HepG2 (cell line): Measurements from ENCODE around the gene NAV2. TPM values are rescaled to one million over a fixed set of nuclear protein-coding genes. Genes with fewer than 3 reads are reported as not detected.
A peak's percentile ranks its signal among the peaks of the same experiment; 100 is the strongest.

Source experiments
- ATAC-seq: fragments of 200-7000 bp; cut with Tn5 transposase; 3 replicates; pipeline ENCODE4 v1.9.1; 2020; ENCODE audit warnings: mild to moderate bottlenecking, moderate library complexity
- BruUV-seq: library from RNA; stranded (reverse); fragments of 400-500 nt; replicated peaks from 2 replicates; lab custom pipeline; 2021; lab: Mats Ljungman, UMichigan
- CTCF ChIA-PET: fragments of 300-600 bp; formaldehyde crosslinking; extraction: SDS; loops from one replicate; lab custom pipeline; 2021; ENCODE audit warnings: low total read pairs, inconsistent platforms, low intra/inter-chr PET ratio; lab: Yijun Ruan, JAX
- POLR2A ChIA-PET: fragments of 350-600 bp; sonication (Branson Sonifier 250); formaldehyde crosslinking; loops from one replicate; lab custom pipeline; 2020; ENCODE audit warnings: antibody characterized with exemption, inconsistent platforms; lab: Yijun Ruan, JAX
- DNase-seq: peaks from one replicate; pipeline ENCODE4 v3.0.0-alpha.2; 2015; ENCODE audit warnings: low spot score
- FAIRE-seq: peaks from 3 replicates; lab custom pipeline; 2011; peaks lifted over from hg19 to GRCh38; lab: Jason Lieb, UNC
- H2AFZ ChIP-seq: one replicate; pipeline ENCODE4 v1.6.1; 2011; ENCODE audit warnings: low read length, inconsistent platforms
- H3K27ac ChIP-seq: fragments of 300-600 bp; 3 replicates; pipeline ENCODE4 v1.8.0; 2011; ENCODE audit warnings: mixed run types, mild to moderate bottlenecking, mixed read lengths, low read length, inconsistent platforms; ENCODE audit not compliant: insufficient read depth; ENCODE audit errors: extremely low read length
- H3K27me3 ChIP-seq, 2 experiments: fragments of 200-600 bp in 1 of 2; 2 replicates in 1 of 2; 3 replicates in 1 of 2; pipeline versions ENCODE4 v1.6.0 to v1.8.0; 2011; ENCODE audit warnings: low read length in 2 of 2, mild to moderate bottlenecking in 2 of 2, moderate library complexity in 2 of 2, inconsistent platforms in 1 of 2; ENCODE audit not compliant: insufficient read depth in 2 of 2, control insufficient read depth in 1 of 2
- H3K36me3 ChIP-seq, 2 experiments: fragments of 200-600 bp in 1 of 2; replicated peaks in 1 of 2; 2 replicates in 1 of 2; 3 replicates in 1 of 2; pipeline versions ENCODE4 v1.5.1 to v1.8.0; 2011; ENCODE audit warnings: low read length in 2 of 2, inconsistent platforms in 1 of 2; ENCODE audit not compliant: insufficient read depth in 2 of 2, control insufficient read depth in 1 of 2
- H3K4me1 ChIP-seq: 2 replicates; pipeline ENCODE4 v1.5.1; 2012; ENCODE audit warnings: low read length, inconsistent platforms; ENCODE audit not compliant: insufficient read depth
- H3K4me2 ChIP-seq: 2 replicates; pipeline ENCODE4 v1.6.0; 2011; ENCODE audit warnings: low read depth, low read length, inconsistent platforms
- H3K4me3 ChIP-seq, 3 experiments: fragments of 200-600 bp in 1 of 3; sonication (generic), shearing (Covaris generic) in 1 of 3; replicated peaks in 1 of 3; 2 replicates each; pipeline ENCODE4 v1.5.1; 2011 to 2016; ENCODE audit warnings: low read length in 3 of 3, inconsistent platforms in 2 of 3, low read depth in 2 of 3, mild to moderate bottlenecking in 2 of 3, control low read depth in 1 of 3, mixed read lengths in 1 of 3; ENCODE audit not compliant: insufficient read depth in 1 of 3
- H3K79me2 ChIP-seq: one replicate; pipeline ENCODE4 v1.6.1; 2011; ENCODE audit warnings: low read length, inconsistent platforms; ENCODE audit not compliant: insufficient read depth
- H3K9ac ChIP-seq: 2 replicates; pipeline ENCODE4 v1.6.0; 2011; ENCODE audit warnings: mild to moderate bottlenecking, low read depth, low read length, inconsistent platforms; ENCODE audit not compliant: insufficient read depth
- H3K9me3 ChIP-seq: 2 replicates; pipeline ENCODE4 v1.5.1; 2012; ENCODE audit warnings: mild to moderate bottlenecking, low read length
- H4K20me1 ChIP-seq: 2 replicates; pipeline ENCODE4 v1.6.0; 2011; ENCODE audit warnings: inconsistent platforms, mild to moderate bottlenecking, low read length, moderate library complexity; ENCODE audit not compliant: insufficient read depth
- GABPB1 ChIP-seq: IDR thresholded peaks from 2 replicates; pipeline ENCODE4 v1.6.1; 2016; ENCODE audit warnings: mild to moderate bottlenecking, missing genetic modification reagents, moderate library complexity, missing compliant biosample characterization
- NCOA2 ChIP-seq: sonication (generic); formaldehyde crosslinking; IDR thresholded peaks from 2 replicates; pipeline ENCODE4 v1.8.0; 2022; ENCODE audit warnings: inconsistent platforms
- ZNF546 ChIP-seq: sonication (generic); formaldehyde crosslinking; conservative IDR thresholded peaks from 2 replicates; pipeline ENCODE4 v1.8.1; 2023; ENCODE audit warnings: mild to moderate bottlenecking, missing genetic modification reagents
- whole genome bisulfite sequencing: methylation state at CpG from one replicate; pipeline ENCODE4 v1.1.6; 2017; ENCODE audit warnings: low lambda C conversion rate; 5-methylcytosine and 5-hydroxymethylcytosine counted together
- in situ Hi-C: cut with HindIII; loops from 2 replicates; pipeline ENCODE4 v1.10.0; 2017; ENCODE audit warnings: low pct_unique_long_range_greater_than_20kb; ENCODE audit not compliant: extremely low pct_ligation_motif_present
- intact Hi-C: fragments of 100-400 bp; cut with micrococcal nuclease; formaldehyde crosslinking; loops from one replicate; pipeline ENCODE4 v1.10.0; 2022; ENCODE audit not compliant: unreplicated experiment
- polyA plus RNA-seq, 8 experiments: library from polyadenylated mRNA; depleted of rRNA in 3 of 8; stranded (reverse) in 7 of 8; unstranded in 1 of 8; fragments of >200 nt; fragmentation: Illumina TruSeq in 4 of 8; extraction: Trizol in 4 of 8; gene quantifications; 2 replicates each; pipeline versions ENCODE4 v1.2.1 to v1.2.3, GENCODE V29; 2011 to 2016; ENCODE audit warnings: low read depth in 4 of 8, missing spikeins in 1 of 8, mixed read lengths in 1 of 8; ENCODE audit not compliant: insufficient read depth in 1 of 8
- total RNA-seq, 5 experiments: library from RNA; depleted of rRNA; stranded (reverse); fragments of >200 nt; fragmentation: Illumina TruSeq; extraction: Trizol; gene quantifications; 2 replicates each; pipeline ENCODE4 v1.2.3, GENCODE V29; 2016; ENCODE audit warnings: low read depth in 1 of 5
- TF ChIP-seq, protein P1 (sequence below): sonication (generic); formaldehyde crosslinking; IDR thresholded peaks from 2 replicates; pipeline ENCODE4 v1.5.1; 2020; ENCODE audit warnings: mild to moderate bottlenecking, missing genetic modification reagents, moderate library complexity

NAV2 gene
- total and polyA plus RNA-seq, 2 of the 13 experiments (the other 11 are each of a cell fraction or from before 2014, with no cell fraction given) = 9.3 to 34.6 TPM

DNA sequence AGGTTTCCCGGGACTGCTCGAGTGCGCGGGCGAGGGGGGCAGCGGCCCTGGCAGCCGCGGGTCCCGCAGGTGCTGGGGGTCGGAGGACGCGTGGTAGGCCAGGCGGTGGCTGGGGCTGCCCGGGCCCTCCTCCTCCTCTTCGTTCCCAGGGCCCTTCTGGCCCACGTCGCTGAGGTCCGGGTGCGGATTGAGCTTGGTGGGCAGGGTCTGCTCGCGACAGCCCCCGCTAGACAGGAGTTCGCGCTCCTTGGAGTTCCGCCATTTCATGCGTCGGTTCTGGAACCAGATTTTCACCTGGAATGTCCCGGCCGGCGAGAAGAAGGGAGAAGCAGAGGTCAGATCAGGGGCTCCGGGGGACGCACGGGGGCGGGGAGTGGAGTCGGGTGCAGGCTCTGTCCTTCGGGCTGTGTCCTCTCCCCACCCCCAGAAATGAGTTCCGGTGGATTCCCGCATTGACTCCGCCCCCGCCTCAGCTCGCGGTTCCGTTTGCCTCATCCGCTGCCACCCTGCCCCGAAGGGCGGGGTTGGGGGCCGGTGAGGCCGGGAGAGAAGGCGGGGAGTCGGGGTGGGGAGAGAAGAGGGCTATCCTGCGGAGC is 443.7 kb downstream of the NAV2 start:
- POLR2A ChIA-PET = no interaction called here
- H3K36me3 ChIP-seq = no peaks in the 10 kb centered on the region
- ATAC-seq (peak; percentile 35), FAIRE-seq (no peak), DNase-seq (no peak)
- no peaks in the 10 kb centered on the region for H3K4me1 ChIP-seq
- CTCF ChIA-PET = no interaction called here
- H3K79me2 ChIP-seq = no peaks in the 10 kb centered on the region
- intact Hi-C loops (no loop called here), in situ Hi-C loops (no loop called here)
- peaks cover 11 to 72% of the 10 kb centered on the region in 2 experiments for H3K27me3 ChIP-seq
- no peaks in the 10 kb centered on the region for H4K20me1 ChIP-seq
- peak overlapping the region; percentile 49 for H3K4me2 ChIP-seq
- TF ChIP-seq ZNF546 (CRISPR knock-in tag) (no peak), NCOA2 (CRISPR knock-in tag) (no peak), GABPB1 (CRISPR knock-in tag) (peak; percentile 35; the same call in 1 of the 2 replicates)
- TF ChIP-seq, protein P1, sequence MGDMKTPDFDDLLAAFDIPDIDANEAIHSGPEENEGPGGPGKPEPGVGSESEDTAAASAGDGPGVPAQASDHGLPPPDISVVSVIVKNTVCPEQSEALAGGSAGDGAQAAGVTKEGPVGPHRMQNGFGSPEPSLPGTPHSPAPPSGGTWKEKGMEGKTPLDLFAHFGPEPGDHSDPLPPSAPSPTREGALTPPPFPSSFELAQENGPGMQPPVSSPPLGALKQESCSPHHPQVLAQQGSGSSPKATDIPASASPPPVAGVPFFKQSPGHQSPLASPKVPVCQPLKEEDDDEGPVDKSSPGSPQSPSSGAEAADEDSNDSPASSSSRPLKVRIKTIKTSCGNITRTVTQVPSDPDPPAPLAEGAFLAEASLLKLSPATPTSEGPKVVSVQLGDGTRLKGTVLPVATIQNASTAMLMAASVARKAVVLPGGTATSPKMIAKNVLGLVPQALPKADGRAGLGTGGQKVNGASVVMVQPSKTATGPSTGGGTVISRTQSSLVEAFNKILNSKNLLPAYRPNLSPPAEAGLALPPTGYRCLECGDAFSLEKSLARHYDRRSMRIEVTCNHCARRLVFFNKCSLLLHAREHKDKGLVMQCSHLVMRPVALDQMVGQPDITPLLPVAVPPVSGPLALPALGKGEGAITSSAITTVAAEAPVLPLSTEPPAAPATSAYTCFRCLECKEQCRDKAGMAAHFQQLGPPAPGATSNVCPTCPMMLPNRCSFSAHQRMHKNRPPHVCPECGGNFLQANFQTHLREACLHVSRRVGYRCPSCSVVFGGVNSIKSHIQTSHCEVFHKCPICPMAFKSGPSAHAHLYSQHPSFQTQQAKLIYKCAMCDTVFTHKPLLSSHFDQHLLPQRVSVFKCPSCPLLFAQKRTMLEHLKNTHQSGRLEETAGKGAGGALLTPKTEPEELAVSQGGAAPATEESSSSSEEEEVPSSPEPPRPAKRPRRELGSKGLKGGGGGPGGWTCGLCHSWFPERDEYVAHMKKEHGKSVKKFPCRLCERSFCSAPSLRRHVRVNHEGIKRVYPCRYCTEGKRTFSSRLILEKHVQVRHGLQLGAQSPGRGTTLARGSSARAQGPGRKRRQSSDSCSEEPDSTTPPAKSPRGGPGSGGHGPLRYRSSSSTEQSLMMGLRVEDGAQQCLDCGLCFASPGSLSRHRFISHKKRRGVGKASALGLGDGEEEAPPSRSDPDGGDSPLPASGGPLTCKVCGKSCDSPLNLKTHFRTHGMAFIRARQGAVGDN (CRISPR knock-in tag) = peak; percentile 31
- H2AFZ ChIP-seq = no peak overlapping the region
- peak overlapping the region; percentile 16 to 46 (median 38); a peak in 4 of 6 replicates for H3K4me3 ChIP-seq
- H3K27ac ChIP-seq = no peak overlapping the region
- 38% methylated on average over 16 of the region's 51 CpGs for WGBS
- no peaks in the 10 kb centered on the region for H3K9me3 ChIP-seq
- H3K9ac ChIP-seq = no peak overlapping the region
- no TSS peak for BruUV-seq
